ENCODE data around the gene RGS3. TPM values are rescaled to one million over a fixed set of nuclear protein-coding genes. Genes with fewer than 3 reads are reported as not detected.

RGS3 gene
- total RNA-seq, 2 donors from 2014 or later: 25.7 to 96.9 TPM

- Histone ChIP-seq H3K36me3 (replicated peaks in 1 of 2; ENCODE audit: insufficient read depth in 1 of 2, low read depth in 2 of 2) (peaks cover 0 to 3% of the 10 kb centered on the region in 2 donors), H3K4me1 (peaks cover 8% of the 10 kb centered on the region), H3K4me3 (no peak overlapping the region), H3K27ac (no peak overlapping the region), H3K27me3 (no peaks in the 10 kb centered on the region), H3K9me3 (no peaks in the 10 kb centered on the region)
- no peak for TF ChIP-seq CTCF (IDR thresholded peaks at IDR 0.05)
- 91 to 93% methylated on average over 5 of the region's 5 CpGs for WGBS, 2 donors
- intact Hi-C loops (cut with DNase I): no loop called here
- ATAC-seq: no peak
- no peak for DNase-seq
Observed at GRCh38 chr9:113538131-113538530, 74.6 kb downstream of the RGS3 start.

- no peaks in the 10 kb centered on the region for H3K27me3 ChIP-seq
- peaks cover 0 to 3% of the 10 kb centered on the region in 2 donors for H3K36me3 ChIP-seq (replicated peaks in 1 of 2; ENCODE audit: insufficient read depth in 1 of 2, low read depth in 2 of 2)
- no peak overlapping the region for H3K4me3 ChIP-seq
- intact Hi-C loops (cut with DNase I): no loop called here
- H3K9me3 ChIP-seq: no peaks in the 10 kb centered on the region
- DNase-seq (no peak), ATAC-seq (no peak)
- no peak overlapping the region for H3K27ac ChIP-seq
- WGBS, 2 donors: 92 to 95% methylated on average over 9 to 14 of the region's 14 CpGs
- peaks cover 12% of the 10 kb centered on the region for H3K4me1 ChIP-seq
- no peak for TF ChIP-seq POLR2A (IDR thresholded peaks at IDR 0.05)
- no peak for TF ChIP-seq CTCF (IDR thresholded peaks at IDR 0.05)
Observed at GRCh38 chr9:113538701-113539430, 75.3 kb downstream of the RGS3 start.

GRCh38 chr9:113540466-113540865, 76.9 kb downstream of the RGS3 start:
- ATAC-seq (no peak), DNase-seq (no peak)
- peaks cover 0 to 3% of the 10 kb centered on the region in 2 donors for H3K36me3 ChIP-seq (replicated peaks in 1 of 2; ENCODE audit: insufficient read depth in 1 of 2, low read depth in 2 of 2)
- no peak overlapping the region for H3K4me3 ChIP-seq
- no peak overlapping the region for H3K27ac ChIP-seq
- peaks cover 24% of the 10 kb centered on the region for H3K4me1 ChIP-seq
- H3K27me3 ChIP-seq: no peaks in the 10 kb centered on the region
- TF ChIP-seq POLR2A (IDR thresholded peaks at IDR 0.05): no peak
- no peak for TF ChIP-seq CTCF (IDR thresholded peaks at IDR 0.05)
- H3K9me3 ChIP-seq: no peaks in the 10 kb centered on the region
- WGBS, 2 donors: 75 to 83% methylated on average over 6 of the region's 6 CpGs
- intact Hi-C loops (cut with DNase I): no loop called here

GRCh38 chr9:113541019-113541900, 77.7 kb downstream of the RGS3 start:
- H3K9me3 ChIP-seq: no peaks in the 10 kb centered on the region
- H3K4me1 ChIP-seq: peaks cover 32% of the 10 kb centered on the region
- H3K4me3 ChIP-seq: no peak overlapping the region
- DNase-seq (peak in 3 of 4 donors; percentile 45 to 66 (median 50)), ATAC-seq (peak; percentile 54)
- H3K36me3 ChIP-seq (replicated peaks in 1 of 2; ENCODE audit: insufficient read depth in 1 of 2, low read depth in 2 of 2): peaks cover 0 to 3% of the 10 kb centered on the region in 2 donors
- peak in 2 of 3 donors; percentile 9 to 11 for TF ChIP-seq POLR2A (IDR thresholded peaks at IDR 0.05)
- TF ChIP-seq CTCF (IDR thresholded peaks at IDR 0.05): no peak
- intact Hi-C loops (cut with DNase I): no loop called here
- H3K27ac ChIP-seq: no peak overlapping the region
- H3K27me3 ChIP-seq: no peaks in the 10 kb centered on the region
- 62 to 90% methylated on average over 7 to 12 of the region's 12 CpGs for WGBS, 2 donors
